HEK293 (cell line): ENCODE measurements around the gene HSD17B4.
"Not testable (repeated sequence)": the region's sequence is repeated elsewhere in the genome, so short reads cannot be mapped to it uniquely, and the experiment has no call there.

Source experiments
- CTCF ChIA-PET: fragments of 350-600 bp; formaldehyde crosslinking; extraction: SDS; loops from one replicate; lab custom pipeline; 2021; ENCODE audit warnings: antibody characterized with exemption; lab: Yijun Ruan, JAX
- POLR2A ChIA-PET: fragments of 300-600 bp; formaldehyde crosslinking; extraction: SDS; loops from one replicate; lab custom pipeline; 2020; ENCODE audit warnings: antibody characterized with exemption, inconsistent platforms; lab: Yijun Ruan, JAX
- H3K27ac ChIP-seq: fragments of 200-500 bp; sonication (Bioruptor generic); 2 replicates; pipeline ENCODE4 v1.5.1; 2014; ENCODE audit warnings: low read depth, low read length, control low read depth, inconsistent platforms; ENCODE audit errors: extremely low read depth
- H3K36me3 ChIP-seq, 2 experiments: fragments of 200-500 bp in 1 of 2; sonication (Bioruptor generic) in 1 of 2; 1 replicate in 1 of 2; 2 replicates in 1 of 2; pipeline ENCODE4 v1.5.1; 2014 to 2017; ENCODE audit warnings: inconsistent platforms in 2 of 2, low read length in 2 of 2; ENCODE audit not compliant: control insufficient read depth in 2 of 2, insufficient read depth in 1 of 2
- H3K4me1 ChIP-seq: fragments of 200-500 bp; sonication (Bioruptor generic); 2 replicates; pipeline ENCODE4 v1.5.1; 2014; ENCODE audit warnings: mild to moderate bottlenecking, low read length, inconsistent platforms; ENCODE audit not compliant: control insufficient read depth, insufficient read depth
- H3K4me3 ChIP-seq: 2 replicates; pipeline ENCODE4 v1.5.1; 2011; ENCODE audit warnings: low read depth, mild to moderate bottlenecking, control low read depth, low read length, moderate library complexity
- H3K9me3 ChIP-seq: fragments of 200-500 bp; sonication (Bioruptor generic); 2 replicates; pipeline ENCODE4 v1.5.1; 2014; ENCODE audit warnings: low read depth, low read length, inconsistent platforms; ENCODE audit not compliant: control insufficient read depth, insufficient read depth
- MYNN ChIP-seq: fragments of 450-650 bp; formaldehyde crosslinking; IDR thresholded peaks from 2 replicates; pipeline ENCODE4 v1.5.1; 2016; ENCODE audit warnings: missing biosample characterization, missing genetic modification characterization, borderline replicate concordance
- PRDM1 ChIP-seq: fragments of 450-650 bp; formaldehyde crosslinking; IDR thresholded peaks from 2 replicates; pipeline ENCODE4; 2016; ENCODE audit warnings: missing biosample characterization, missing genetic modification characterization
- TRIM28 ChIP-seq: IDR thresholded peaks from 2 replicates; pipeline ENCODE4 v1.6.1; 2011; ENCODE audit warnings: low read length, control low read depth, borderline replicate concordance
- ZNF157 ChIP-seq: fragments of 450-650 bp; formaldehyde crosslinking; IDR thresholded peaks from 2 replicates; pipeline ENCODE4 v1.5.1; 2016; ENCODE audit warnings: missing biosample characterization, missing genetic modification characterization
- ZNF2 ChIP-seq: fragments of 450-650 bp; formaldehyde crosslinking; IDR thresholded peaks from 2 replicates; pipeline ENCODE4 v1.5.1; 2016; ENCODE audit warnings: missing biosample characterization, missing genetic modification characterization
- ZNF302 ChIP-seq: fragments of 450-650 bp; formaldehyde crosslinking; IDR thresholded peaks from 2 replicates; pipeline ENCODE4 v1.5.1; 2016; ENCODE audit warnings: missing biosample characterization, missing genetic modification characterization, low read depth
- ZNF366 ChIP-seq: fragments of 450-650 bp; formaldehyde crosslinking; conservative IDR thresholded peaks from 2 replicates; pipeline ENCODE4 v1.5.1; 2016; ENCODE audit warnings: missing biosample characterization, missing genetic modification characterization
- ZNF654 ChIP-seq: fragments of 450-650 bp; formaldehyde crosslinking; IDR thresholded peaks from 2 replicates; pipeline ENCODE4 v1.5.1; 2016; ENCODE audit warnings: low read depth, missing biosample characterization, missing genetic modification characterization
- ZNF776 ChIP-seq: fragments of 450-650 bp; formaldehyde crosslinking; IDR thresholded peaks from 2 replicates; pipeline ENCODE4 v1.5.0; 2017; ENCODE audit warnings: missing biosample characterization, missing genetic modification characterization, borderline replicate concordance
- ZSCAN23 ChIP-seq: fragments of 450-650 bp; formaldehyde crosslinking; IDR thresholded peaks from 2 replicates; pipeline ENCODE4 v1.5.1; 2016; ENCODE audit warnings: missing biosample characterization, missing genetic modification characterization
- TF ChIP-seq, protein P1 (sequence below): fragments of 450-650 bp; formaldehyde crosslinking; IDR thresholded peaks from 2 replicates; pipeline ENCODE4 v1.5.1; 2016; ENCODE audit warnings: missing biosample characterization, missing genetic modification characterization
- TF ChIP-seq, protein P2 (sequence below): fragments of 450-650 bp; formaldehyde crosslinking; IDR thresholded peaks from 2 replicates; pipeline ENCODE4 v1.5.1; 2016; ENCODE audit warnings: missing biosample characterization, missing genetic modification characterization
- TF ChIP-seq, protein P3 (sequence below): fragments of 450-650 bp; formaldehyde crosslinking; IDR thresholded peaks from 2 replicates; pipeline ENCODE4 v1.5.1; 2016; ENCODE audit warnings: missing biosample characterization, missing genetic modification characterization

HSD17B4 gene

DNA sequence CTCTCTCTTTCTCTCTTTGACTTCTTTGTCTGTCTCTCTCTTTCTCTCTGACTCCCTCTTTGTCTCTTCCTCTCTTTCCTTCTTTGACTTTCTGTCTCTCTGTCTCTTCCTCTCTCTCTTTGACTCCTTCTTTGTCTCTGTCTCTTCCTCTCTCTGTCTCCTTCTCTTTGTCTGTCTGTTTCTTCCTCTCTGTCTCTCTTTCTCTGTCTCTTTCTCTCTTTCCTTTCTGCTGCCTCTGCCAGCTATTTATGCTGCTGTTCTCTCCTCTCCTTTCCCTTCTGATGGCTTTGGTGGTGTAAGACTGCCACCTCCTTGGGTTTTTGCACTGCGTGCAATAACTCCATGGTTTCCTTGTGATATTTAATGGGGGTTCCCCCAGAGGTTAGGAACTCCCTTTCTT lies 24.1 kb upstream of the HSD17B4 start:
- H3K4me3 ChIP-seq, H3K27ac ChIP-seq, H3K36me3 ChIP-seq, H3K4me1 ChIP-seq, POLR2A ChIA-PET, H3K9me3 ChIP-seq: not testable (repeated sequence)
- CTCF ChIA-PET: interaction anchor here (0.6 kb wide), 1 partner anchor 438 kb away, joined by 3 read pairs; no protein-coding TSS in a partner anchor
- TF ChIP-seq ZNF366 (tag by site-specific recombination) (peak; percentile 52; the same call in 1 of the 2 replicates), PRDM1 (tag by site-specific recombination) (0 out of 2 replicates have a peak, but pooled peaks have one; percentile 11)

DNA sequence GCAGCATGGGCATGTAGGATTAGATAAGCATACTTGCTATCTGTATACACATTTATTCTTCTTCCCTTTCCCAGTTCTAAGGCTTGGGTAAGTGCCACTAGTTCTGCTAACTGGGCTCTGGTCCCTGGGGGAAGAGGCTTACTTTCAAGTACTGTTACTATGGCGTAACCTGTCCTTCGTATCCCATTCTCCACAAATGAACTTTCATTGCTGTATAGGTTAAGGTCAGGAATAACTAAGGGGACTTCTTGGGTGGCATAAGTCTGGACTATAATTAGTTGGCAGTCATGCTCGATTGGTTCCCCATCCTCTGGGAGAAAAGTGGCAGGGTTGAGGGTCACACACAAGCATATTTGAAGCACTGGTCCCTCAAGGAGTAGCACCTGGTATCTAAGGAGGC lies 23.7 kb upstream of the HSD17B4 start:
- POLR2A ChIA-PET, H3K9me3 ChIP-seq: not testable (repeated sequence)
- CTCF ChIA-PET: interaction anchor here (0.6 to 1.0 kb wide), 2 partner anchors 438 to 440 kb away, joined by 3 read pairs; partner anchors contain the start of gene DTWD2

DNA sequence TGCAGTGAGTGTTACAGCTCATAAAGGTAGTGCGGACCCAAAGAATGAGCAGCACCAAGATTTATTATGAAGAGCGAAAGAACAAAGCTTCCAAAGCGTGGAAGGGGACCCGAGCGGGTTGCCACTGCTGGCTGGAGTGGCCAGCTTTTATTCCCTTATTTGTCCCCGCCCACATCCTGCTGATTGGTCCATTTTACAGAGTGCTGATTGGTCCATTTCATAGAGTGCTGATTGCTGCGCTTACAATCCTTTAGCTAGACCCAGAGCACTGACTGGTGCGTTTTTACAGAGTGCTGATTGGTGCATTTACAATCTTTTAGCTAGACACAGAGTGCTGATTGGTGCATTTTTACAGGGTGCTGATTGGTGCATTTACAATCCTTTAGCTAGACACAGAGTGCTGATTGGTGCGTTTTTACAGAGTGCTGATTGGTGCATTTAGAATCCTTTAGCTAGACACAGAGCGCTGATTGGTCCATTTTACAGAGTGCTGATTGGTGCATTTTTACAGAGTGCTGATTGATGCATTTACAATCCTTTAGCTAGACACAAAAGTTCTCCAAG lies 19.5 kb upstream of the HSD17B4 start:
- H3K9me3 ChIP-seq, H3K27ac ChIP-seq, H3K4me3 ChIP-seq, POLR2A ChIA-PET, H3K36me3 ChIP-seq, H3K4me1 ChIP-seq: not testable (repeated sequence)
- CTCF ChIA-PET: interaction anchor here (0.6 to 1.2 kb wide), 3 partner anchors 26 to 445 kb away, joined by 3 to 6 read pairs (median 3); partner anchors contain the start of gene DTWD2

More for the DNA sequence above, 23.7 kb upstream of the HSD17B4 start:
- not testable (repeated sequence) for H3K4me1 ChIP-seq, H3K27ac ChIP-seq, H3K4me3 ChIP-seq, H3K36me3 ChIP-seq

DNA sequence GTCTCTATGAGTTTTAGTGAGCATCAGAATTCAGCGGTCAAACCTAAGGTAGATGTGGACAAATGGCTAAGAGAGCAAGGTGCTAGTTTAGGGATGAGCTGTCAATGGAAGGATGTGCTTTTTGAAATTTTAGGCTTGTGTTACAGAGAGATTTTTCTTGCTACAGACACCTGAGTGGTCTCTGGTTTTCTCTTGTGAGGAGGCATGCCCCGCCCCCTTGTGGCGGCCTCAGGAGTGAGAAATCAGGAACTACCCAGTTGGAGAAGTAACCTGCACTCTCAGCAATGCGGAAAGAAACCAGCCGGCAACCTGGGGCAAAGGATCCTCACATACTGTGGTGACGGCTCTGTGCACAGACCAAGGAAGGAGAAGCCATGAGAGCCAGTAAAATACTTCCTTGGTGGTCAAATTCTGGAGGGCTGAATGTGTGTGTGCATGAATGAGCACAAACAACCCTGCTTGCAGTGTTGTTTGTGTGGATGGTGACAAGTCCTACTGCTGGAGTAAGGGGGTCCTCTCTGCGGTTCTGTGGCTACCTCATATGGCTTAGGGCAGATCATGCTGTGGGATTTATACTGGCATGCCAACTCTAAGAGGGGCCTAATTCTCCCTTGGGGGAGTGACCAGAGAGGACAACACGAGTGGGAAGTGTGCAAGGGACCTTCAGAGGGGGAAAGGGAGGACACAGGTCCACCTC lies 16.7 kb upstream of the HSD17B4 start:
- CTCF ChIA-PET: interaction anchor here (0.5 to 2.1 kb wide), 20 partner anchors 8 to 644 kb away, joined by 3 to 24 read pairs (median 4); partner anchors contain the start of gene DTWD2
- no peak overlapping the region for H3K4me3 ChIP-seq

More for the DNA sequence above, 16.7 kb upstream of the HSD17B4 start:
- no peak for TF ChIP-seq MYNN (tag by site-specific recombination)
- 0 out of 2 replicates have a peak, but pooled peaks have one; percentile 55 for TF ChIP-seq TRIM28
- peak; percentile 44 for TF ChIP-seq ZNF654 (tag by site-specific recombination)
- TF ChIP-seq, protein P1, sequence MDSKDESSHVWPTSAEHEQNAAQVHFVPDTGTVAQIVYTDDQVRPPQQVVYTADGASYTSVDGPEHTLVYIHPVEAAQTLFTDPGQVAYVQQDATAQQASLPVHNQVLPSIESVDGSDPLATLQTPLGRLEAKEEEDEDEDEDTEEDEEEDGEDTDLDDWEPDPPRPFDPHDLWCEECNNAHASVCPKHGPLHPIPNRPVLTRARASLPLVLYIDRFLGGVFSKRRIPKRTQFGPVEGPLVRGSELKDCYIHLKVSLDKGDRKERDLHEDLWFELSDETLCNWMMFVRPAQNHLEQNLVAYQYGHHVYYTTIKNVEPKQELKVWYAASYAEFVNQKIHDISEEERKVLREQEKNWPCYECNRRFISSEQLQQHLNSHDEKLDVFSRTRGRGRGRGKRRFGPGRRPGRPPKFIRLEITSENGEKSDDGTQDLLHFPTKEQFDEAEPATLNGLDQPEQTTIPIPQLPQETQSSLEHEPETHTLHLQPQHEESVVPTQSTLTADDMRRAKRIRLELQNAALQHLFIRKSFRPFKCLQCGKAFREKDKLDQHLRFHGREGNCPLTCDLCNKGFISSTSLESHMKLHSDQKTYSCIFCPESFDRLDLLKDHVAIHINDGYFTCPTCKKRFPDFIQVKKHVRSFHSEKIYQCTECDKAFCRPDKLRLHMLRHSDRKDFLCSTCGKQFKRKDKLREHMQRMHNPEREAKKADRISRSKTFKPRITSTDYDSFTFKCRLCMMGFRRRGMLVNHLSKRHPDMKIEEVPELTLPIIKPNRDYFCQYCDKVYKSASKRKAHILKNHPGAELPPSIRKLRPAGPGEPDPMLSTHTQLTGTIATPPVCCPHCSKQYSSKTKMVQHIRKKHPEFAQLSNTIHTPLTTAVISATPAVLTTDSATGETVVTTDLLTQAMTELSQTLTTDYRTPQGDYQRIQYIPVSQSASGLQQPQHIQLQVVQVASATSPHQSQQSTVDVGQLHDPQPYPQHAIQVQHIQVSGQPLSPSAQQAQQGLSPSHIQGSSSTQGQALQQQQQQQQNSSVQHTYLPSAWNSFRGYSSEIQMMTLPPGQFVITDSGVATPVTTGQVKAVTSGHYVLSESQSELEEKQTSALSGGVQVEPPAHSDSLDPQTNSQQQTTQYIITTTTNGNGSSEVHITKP (tag by site-specific recombination): no peak
- TF ChIP-seq ZSCAN23: no peak
- TF ChIP-seq ZNF2 (tag by site-specific recombination): no peak
- no peak for TF ChIP-seq ZNF776 (tag by site-specific recombination)
- no peak for TF ChIP-seq ZNF302 (tag by site-specific recombination)
- TF ChIP-seq, protein P2, sequence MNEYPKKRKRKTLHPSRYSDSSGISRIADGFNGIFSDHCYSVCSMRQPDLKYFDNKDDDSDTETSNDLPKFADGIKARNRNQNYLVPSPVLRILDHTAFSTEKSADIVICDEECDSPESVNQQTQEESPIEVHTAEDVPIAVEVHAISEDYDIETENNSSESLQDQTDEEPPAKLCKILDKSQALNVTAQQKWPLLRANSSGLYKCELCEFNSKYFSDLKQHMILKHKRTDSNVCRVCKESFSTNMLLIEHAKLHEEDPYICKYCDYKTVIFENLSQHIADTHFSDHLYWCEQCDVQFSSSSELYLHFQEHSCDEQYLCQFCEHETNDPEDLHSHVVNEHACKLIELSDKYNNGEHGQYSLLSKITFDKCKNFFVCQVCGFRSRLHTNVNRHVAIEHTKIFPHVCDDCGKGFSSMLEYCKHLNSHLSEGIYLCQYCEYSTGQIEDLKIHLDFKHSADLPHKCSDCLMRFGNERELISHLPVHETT: no peak
- TF ChIP-seq, protein P3, sequence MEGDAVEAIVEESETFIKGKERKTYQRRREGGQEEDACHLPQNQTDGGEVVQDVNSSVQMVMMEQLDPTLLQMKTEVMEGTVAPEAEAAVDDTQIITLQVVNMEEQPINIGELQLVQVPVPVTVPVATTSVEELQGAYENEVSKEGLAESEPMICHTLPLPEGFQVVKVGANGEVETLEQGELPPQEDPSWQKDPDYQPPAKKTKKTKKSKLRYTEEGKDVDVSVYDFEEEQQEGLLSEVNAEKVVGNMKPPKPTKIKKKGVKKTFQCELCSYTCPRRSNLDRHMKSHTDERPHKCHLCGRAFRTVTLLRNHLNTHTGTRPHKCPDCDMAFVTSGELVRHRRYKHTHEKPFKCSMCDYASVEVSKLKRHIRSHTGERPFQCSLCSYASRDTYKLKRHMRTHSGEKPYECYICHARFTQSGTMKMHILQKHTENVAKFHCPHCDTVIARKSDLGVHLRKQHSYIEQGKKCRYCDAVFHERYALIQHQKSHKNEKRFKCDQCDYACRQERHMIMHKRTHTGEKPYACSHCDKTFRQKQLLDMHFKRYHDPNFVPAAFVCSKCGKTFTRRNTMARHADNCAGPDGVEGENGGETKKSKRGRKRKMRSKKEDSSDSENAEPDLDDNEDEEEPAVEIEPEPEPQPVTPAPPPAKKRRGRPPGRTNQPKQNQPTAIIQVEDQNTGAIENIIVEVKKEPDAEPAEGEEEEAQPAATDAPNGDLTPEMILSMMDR (tag by site-specific recombination): peak; percentile 55
- no peak for TF ChIP-seq ZNF157 (tag by site-specific recombination)
- TF ChIP-seq, all 188 proteins: peak for 3
- Histone ChIP-seq H3K27ac (no peak overlapping the region), H3K4me1 (no peaks in the 10 kb centered on the region), H3K36me3 (no peaks in the 10 kb centered on the region), H3K9me3 (no peaks in the 10 kb centered on the region)
- POLR2A ChIA-PET: no interaction called here
